Heart left ventricle (tissue), 16 donors: Measurements from ENCODE around the gene S1PR3. TPM values are rescaled to one million over a fixed set of nuclear protein-coding genes. Genes with fewer than 3 reads are reported as not detected.

Experiments
- ATAC-seq, 4 donors: fragments of 200-7000 bp; cut with Tn5 transposase; one replicate each; pipeline ENCODE4 v1.9.1; 2020 to 2022; ENCODE audit warnings: moderate library complexity in 4 of 4, mild to moderate bottlenecking in 3 of 4, moderate number of reproducible peaks in 1 of 4
- DNase-seq, 5 donors: peaks; one replicate each; pipeline ENCODE4 v3.0.0-alpha.2; 2020
- H3K27ac ChIP-seq, 12 donors: fragments of 200-600 bp; sonication (generic) in 4 of 12; one replicate each; pipeline versions ENCODE4 v1.5.0 to v1.8.0; 2016 to 2022; ENCODE audit warnings: mild to moderate bottlenecking in 2 of 12
- H3K27me3 ChIP-seq, 9 donors: fragments of 200-600 bp; sonication (generic) in 2 of 9; one replicate each; pipeline versions ENCODE4 v1.5.1 to v1.8.0; 2016 to 2022; ENCODE audit warnings: mild to moderate bottlenecking in 3 of 9
- H3K36me3 ChIP-seq, 9 donors: fragments of 200-600 bp; sonication (generic) in 2 of 9; one replicate each; pipeline versions ENCODE4 v1.5.0 to v1.8.0; 2018 to 2022; ENCODE audit warnings: mild to moderate bottlenecking in 2 of 9
- H3K4me1 ChIP-seq, 12 donors: fragments of 200-600 bp; sonication (generic) in 4 of 12; one replicate each; pipeline versions ENCODE4 v1.5.0 to v1.8.0; 2016 to 2022; ENCODE audit warnings: mild to moderate bottlenecking in 3 of 12
- H3K4me3 ChIP-seq, 12 donors: fragments of 200-600 bp; sonication (generic) in 4 of 12; one replicate each; pipeline versions ENCODE4 v1.5.0 to v1.8.0; 2017 to 2022; ENCODE audit warnings: mild to moderate bottlenecking in 9 of 12, moderate library complexity in 4 of 12
- H3K9me3 ChIP-seq, 12 donors: fragments of 200-600 bp; sonication (generic) in 4 of 12; one replicate each; pipeline versions ENCODE4 v1.5.0 to v1.8.0; 2016 to 2022; ENCODE audit warnings: mild to moderate bottlenecking in 1 of 12
- CTCF ChIP-seq, 12 donors: fragments of 200-600 bp; sonication (generic) in 4 of 12; IDR thresholded peaks; one replicate each; pipeline versions ENCODE4 v1.5.0 to v1.8.0; 2018 to 2022; ENCODE audit warnings: antibody characterized with exemption in 12 of 12, mild to moderate bottlenecking in 5 of 12
- POLR2A ChIP-seq, 2 donors: fragments of 450-650 bp; IDR thresholded peaks; one replicate each; pipeline ENCODE4 v1.6.1; 2017; ENCODE audit warnings: antibody characterized with exemption in 2 of 2, mild to moderate bottlenecking in 2 of 2, moderate library complexity in 2 of 2
- WGBS, 4 donors: extraction: QIAGEN DNeasy Blood & Tissue Kit in 2 of 4; methylation state at CpG; one replicate each; pipeline versions ENCODE4 v1.1.5 to v1.1.7; 2013 to 2018; 5-methylcytosine and 5-hydroxymethylcytosine counted together
- intact Hi-C, 10 donors: fragments of 100-400 bp; cut with DNase I; formaldehyde crosslinking; loops; one replicate each; pipeline versions ENCODE4 v1.11.1 to v1.14.2; 2022
- polyA plus RNA-seq, 2 donors: library from polyadenylated mRNA; stranded (reverse); fragments of 200-250 nt; gene quantifications; one replicate each; pipeline ENCODE4 v1.2.3, GENCODE V29; 2013
- total RNA-seq, 9 donors: library from RNA; depleted of rRNA in 2 of 9; stranded (reverse); fragments of >200 nt in 2 of 9; fragmentation: NEBNext Ultra II Directional in 3 of 9; extraction: Animal tissue kit (Norgen Biotek cat#: 25700) in 3 of 9; gene quantifications; one replicate each; pipeline versions ENCODE4 v1.1.0 to v1.2.4, GENCODE V29; 2016 to 2023
- donor health status: ischemic (EF 13 %, LVEDD 7.1; RV severe dilation, severe dysfunction).
- donor health status: healthy with polysubstance abuse.
- donor health status: DM: no; HTN: yes; CAD: no.
- donor health status: DM: no; HTN: no; CAD: no.
- donor health status: ischemic (EF 25% LVEDD 6.9; RV normal size, moderate dysfunction).
- donor health status: ischemic (EF 25% LVEDD 5.7; RV mildly dilated, moderate dysfunction).
- donor health status: healthy.
- donor health status: DM: yes; HTN: yes; CAD: no.
- donor health status: ischemic (EF 35%, LVEDD 5.7; RV mildly dilated, moderate dysfunction).
- donor health status: nonischemic (EF 11% LVEDD 7.7; RV severe dilation, severe dysfunction).
- donor health status: DM: yes; HTN: yes; CAD: no.
- donor health status: PGD.
- donor health status: ischemic (EF 29% LVEDD 5.4; RV normal size, mild dysfunction).
- donor health status: nonischemic (EF 23%, LVEDD 6.1; RV moderate dilation, normal function).

Gene S1PR3
- total and polyA plus RNA-seq, 11 donors = 7.4 to 50.3 (median 29.5) TPM

DNA sequence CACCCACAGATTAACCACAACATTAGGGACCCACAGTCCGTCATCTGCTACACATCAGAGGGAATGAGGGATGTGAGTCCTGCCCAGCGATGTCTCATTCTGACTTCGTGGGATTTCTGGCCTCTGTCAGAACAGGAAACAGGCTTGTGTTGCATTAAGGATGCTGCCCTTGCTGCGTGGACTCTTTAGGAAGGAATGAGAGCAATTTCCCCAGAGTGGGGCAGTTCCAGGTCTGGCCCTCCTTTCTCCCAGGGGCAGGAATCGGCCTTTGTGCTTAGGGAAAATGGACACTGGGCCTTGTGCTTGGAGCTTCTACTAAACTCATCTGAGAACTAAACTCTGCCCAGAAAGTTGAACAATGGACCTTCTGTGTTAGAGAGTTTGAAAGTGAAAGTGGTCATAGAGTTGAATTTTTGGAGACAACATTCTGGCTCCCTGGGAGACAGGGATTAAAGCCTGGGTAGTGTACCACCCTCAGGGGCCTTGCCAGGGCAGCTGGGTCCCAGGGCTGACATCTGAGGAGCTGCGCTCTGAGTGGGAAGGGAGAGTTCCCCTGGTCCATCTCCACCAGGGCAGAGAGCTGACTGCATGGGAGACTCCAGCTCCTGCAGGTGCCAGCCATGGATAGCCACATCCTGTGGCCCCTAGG lies 37.8 kb upstream of the S1PR3 start:
- ATAC-seq = peak in 3 of 4 donors; percentile 4 to 26 (median 17)
- intact Hi-C loops = loop anchor here in 2 of 10 donors (5.0 kb wide), 2 partner anchors 34 to 39 kb away; partner anchors contain the start of gene S1PR3 (in 1 of the 2)
- Histone ChIP-seq H3K4me1 (peaks cover 4 to 51% (median 33%) of the 10 kb centered on the region in 12 donors), H3K4me3 (no peak overlapping the region), H3K27ac (peak overlapping the region in 10 of 12 donors; percentile 12 to 72 (median 52)), H3K36me3 (no peaks in the 10 kb centered on the region), H3K9me3 (no peaks in the 10 kb centered on the region), H3K27me3 (peaks cover 0 to 9% (median 0%) of the 10 kb centered on the region in 9 donors)
- WGBS, 4 donors = 46 to 60% (median 52%) methylated on average over 6 of the region's 6 CpGs
- peak in 1 of 5 donors; percentile 37 for DNase-seq
- TF ChIP-seq POLR2A (IDR thresholded peaks at IDR 0.05) (no peak), CTCF (IDR thresholded peaks at IDR 0.05) (no peak)

DNA sequence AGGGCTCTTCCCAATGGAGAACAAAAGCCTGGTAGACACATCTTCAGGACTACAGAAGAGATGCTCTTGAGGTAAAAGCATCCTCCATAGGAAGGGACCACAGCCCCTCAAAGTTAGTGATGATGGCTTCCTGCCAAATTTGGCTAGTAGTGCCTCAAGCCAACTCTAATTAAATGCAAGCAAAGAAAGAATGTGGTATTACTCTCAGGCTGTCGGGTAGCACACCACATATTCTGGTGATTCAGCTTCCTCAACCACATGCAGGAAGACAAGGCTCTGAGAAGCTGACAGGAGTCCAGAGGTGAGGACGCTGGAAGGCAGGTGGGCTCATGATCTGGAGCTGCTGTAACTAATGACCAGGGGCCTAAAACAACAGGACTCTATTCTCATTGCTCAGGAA lies 37.2 kb upstream of the S1PR3 start:
- Histone ChIP-seq H3K27ac (peak overlapping the region in 9 of 12 donors; percentile 12 to 72 (median 47)), H3K9me3 (no peaks in the 10 kb centered on the region), H3K36me3 (no peaks in the 10 kb centered on the region), H3K27me3 (peaks cover 0 to 9% (median 0%) of the 10 kb centered on the region in 9 donors), H3K4me3 (no peak overlapping the region), H3K4me1 (peaks cover 4 to 47% (median 29%) of the 10 kb centered on the region in 12 donors)
- TF ChIP-seq POLR2A (IDR thresholded peaks at IDR 0.05) = no peak
- TF ChIP-seq CTCF (IDR thresholded peaks at IDR 0.05) = no peak
- ATAC-seq (no peak), DNase-seq (no peak)
- WGBS, 4 donors = 67 to 89% (median 84%) methylated on average over 2 of the region's 2 CpGs
- intact Hi-C loops = loop anchor here in 2 of 10 donors (5.0 kb wide), 2 partner anchors 33 to 38 kb away; partner anchors contain the start of gene S1PR3 (in 1 of the 2)

DNA sequence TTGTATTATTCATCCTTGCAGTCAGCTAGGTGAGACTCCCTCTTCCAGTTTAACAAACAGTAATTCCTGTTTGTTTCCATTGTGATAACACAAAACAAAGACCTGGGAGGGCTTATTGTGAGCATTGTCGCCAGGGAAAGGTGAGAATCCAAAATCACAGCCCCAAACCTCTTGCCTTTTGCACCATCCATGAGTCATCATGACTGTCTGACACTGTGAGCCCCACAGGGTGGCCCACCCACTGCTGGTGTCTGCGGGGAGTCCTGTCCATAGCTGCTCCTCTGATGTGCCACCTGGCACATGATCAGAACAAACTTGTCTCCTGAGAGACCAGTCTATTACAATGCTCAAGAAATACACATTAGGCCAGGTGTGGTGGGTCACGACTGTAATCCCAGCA lies 33.7 kb upstream of the S1PR3 start:
- H3K27ac ChIP-seq = no peak overlapping the region
- ATAC-seq (no peak), DNase-seq (no peak)
- TF ChIP-seq POLR2A (IDR thresholded peaks at IDR 0.05) (no peak), CTCF (IDR thresholded peaks at IDR 0.05) (no peak)
- H3K4me3 ChIP-seq = no peak overlapping the region
- H3K27me3 ChIP-seq = peaks cover 0 to 15% (median 0%) of the 10 kb centered on the region in 9 donors
- peaks cover 0 to 16% (median 5%) of the 10 kb centered on the region in 12 donors for H3K4me1 ChIP-seq
- WGBS, 4 donors = 87 to 92% (median 89%) methylated on average over 2 to 3 of the region's 3 CpGs
- no peaks in the 10 kb centered on the region for H3K9me3 ChIP-seq
- H3K36me3 ChIP-seq = no peaks in the 10 kb centered on the region
- intact Hi-C loops = no loop called here

DNA sequence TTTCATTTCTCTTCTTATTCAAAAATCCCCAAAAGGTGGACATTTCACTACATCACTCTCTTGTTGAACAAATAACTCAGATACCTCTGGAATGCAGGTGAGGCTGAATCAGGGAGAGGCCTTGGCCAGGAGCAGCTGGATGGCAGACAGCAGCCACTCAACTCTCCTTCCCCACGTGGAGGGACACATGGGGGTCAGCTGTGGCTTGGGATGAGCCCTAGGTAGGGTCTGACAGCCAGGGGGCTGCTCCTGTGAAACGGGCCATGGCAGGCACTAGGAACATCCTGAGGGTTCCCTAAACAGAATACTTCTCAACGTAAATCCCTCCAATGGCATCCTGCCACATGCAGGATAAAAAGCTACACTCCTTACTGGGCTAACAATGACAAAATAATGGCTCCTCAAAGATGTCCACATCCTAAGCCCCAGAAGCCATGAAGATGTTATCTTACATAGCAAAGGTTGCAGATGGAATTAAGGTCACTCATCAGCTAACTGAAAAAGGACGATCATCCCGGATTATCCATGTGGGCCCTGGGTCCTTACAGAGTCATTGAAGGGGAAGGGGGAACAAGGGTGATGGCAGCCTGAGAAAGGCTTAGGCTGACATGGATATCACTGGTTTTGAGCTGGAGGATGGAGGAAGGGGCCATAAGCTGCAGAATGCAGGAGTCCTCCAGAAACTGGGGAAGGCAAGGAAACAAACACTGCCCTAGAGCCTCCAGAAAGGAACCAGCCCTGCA lies 31.4 kb upstream of the S1PR3 start:
- Histone ChIP-seq H3K27ac (no peak overlapping the region), H3K36me3 (no peaks in the 10 kb centered on the region), H3K4me1 (no peaks in the 10 kb centered on the region), H3K9me3 (no peaks in the 10 kb centered on the region), H3K4me3 (no peak overlapping the region), H3K27me3 (peaks cover 0 to 15% (median 0%) of the 10 kb centered on the region in 9 donors)
- intact Hi-C loops = no loop called here
- ATAC-seq (no peak), DNase-seq (no peak)
- TF ChIP-seq CTCF (IDR thresholded peaks at IDR 0.05) (no peak), POLR2A (IDR thresholded peaks at IDR 0.05) (no peak)
- WGBS, 4 donors = 82 to 92% (median 91%) methylated on average over 3 to 5 of the region's 5 CpGs
